Astrocyte (in vitro differentiated cells and primary cell): Measurements from ENCODE around the gene SLC38A4.

Experiments used
- CTCF ChIP-seq: IDR thresholded peaks from 2 replicates; pipeline ENCODE4 v1.5.1; 2011; ENCODE audit warnings: low read depth, mild to moderate bottlenecking, inconsistent platforms, low read length, moderate library complexity; ENCODE audit not compliant: insufficient read depth
- EZH2 ChIP-seq: IDR thresholded peaks from 2 replicates; pipeline ENCODE4 v1.6.1; 2012; ENCODE audit warnings: mild to moderate bottlenecking, low read length, inconsistent platforms; ENCODE audit not compliant: insufficient read depth

GRCh38 chr12:46749322-46749721 is 76.5 kb downstream of the SLC38A4 start:
- TF ChIP-seq CTCF (no peak), EZH2 (no peak)
